22Rv1 (cell line): ENCODE measurements around the gene ADAMTS9.

ENCODE experiments used
- H3K27ac ChIP-seq: fragments of 450-650 bp; 2 replicates; pipeline ENCODE4 v1.5.1; 2017
- ZFX ChIP-seq: fragments of 450-650 bp; IDR thresholded peaks from 2 replicates; pipeline ENCODE4 v1.6.1; 2017; ENCODE audit warnings: antibody characterized with exemption, borderline replicate concordance
- TF ChIP-seq, protein P1 (sequence below): fragments of 450-650 bp; IDR thresholded peaks from 2 replicates; pipeline ENCODE4 v1.5.1; 2017; ENCODE audit warnings: mild to moderate bottlenecking

Gene ADAMTS9

DNA sequence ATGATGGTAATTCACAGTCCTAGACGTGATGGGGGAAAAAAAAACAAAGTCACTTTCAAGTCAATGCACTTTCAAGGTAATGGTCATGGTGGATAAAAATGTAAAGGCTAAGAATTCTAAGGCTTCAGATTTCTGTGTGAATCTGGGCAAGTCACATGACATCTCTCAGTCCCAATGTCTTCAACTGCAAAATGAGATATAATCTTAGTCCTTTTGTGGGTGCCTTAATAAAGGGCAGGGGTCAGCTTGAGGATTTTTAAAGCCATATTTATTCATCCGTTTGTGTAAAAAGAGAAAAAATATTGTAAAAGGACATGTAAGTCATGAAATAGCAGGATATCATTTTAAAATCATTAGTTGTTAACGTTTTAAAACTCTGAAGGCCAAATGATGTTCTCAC, 83.5 kb downstream of the ADAMTS9 start:
- no peak for TF ChIP-seq ZFX
- TF ChIP-seq, protein P1, sequence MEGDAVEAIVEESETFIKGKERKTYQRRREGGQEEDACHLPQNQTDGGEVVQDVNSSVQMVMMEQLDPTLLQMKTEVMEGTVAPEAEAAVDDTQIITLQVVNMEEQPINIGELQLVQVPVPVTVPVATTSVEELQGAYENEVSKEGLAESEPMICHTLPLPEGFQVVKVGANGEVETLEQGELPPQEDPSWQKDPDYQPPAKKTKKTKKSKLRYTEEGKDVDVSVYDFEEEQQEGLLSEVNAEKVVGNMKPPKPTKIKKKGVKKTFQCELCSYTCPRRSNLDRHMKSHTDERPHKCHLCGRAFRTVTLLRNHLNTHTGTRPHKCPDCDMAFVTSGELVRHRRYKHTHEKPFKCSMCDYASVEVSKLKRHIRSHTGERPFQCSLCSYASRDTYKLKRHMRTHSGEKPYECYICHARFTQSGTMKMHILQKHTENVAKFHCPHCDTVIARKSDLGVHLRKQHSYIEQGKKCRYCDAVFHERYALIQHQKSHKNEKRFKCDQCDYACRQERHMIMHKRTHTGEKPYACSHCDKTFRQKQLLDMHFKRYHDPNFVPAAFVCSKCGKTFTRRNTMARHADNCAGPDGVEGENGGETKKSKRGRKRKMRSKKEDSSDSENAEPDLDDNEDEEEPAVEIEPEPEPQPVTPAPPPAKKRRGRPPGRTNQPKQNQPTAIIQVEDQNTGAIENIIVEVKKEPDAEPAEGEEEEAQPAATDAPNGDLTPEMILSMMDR, result no peak
- no peak overlapping the region for H3K27ac ChIP-seq

DNA sequence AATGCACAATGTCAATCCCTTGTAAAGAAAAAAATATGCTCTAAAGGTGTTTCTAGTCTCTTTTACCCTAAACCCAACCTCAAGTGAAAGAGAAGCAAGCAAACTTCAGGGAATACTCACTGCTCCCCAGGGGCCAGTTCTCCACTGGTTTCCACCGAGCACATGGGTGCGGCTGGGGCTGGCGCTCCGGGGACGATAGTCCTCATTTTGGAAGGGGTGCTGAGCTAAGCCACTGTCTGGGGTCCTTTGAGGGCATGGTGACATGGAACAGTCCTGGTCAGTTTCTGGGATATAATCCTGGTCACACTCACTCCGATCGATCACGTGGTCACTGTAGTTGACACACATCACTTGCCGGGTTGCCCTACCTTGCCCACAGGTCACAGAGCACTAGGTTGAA, 86.0 kb downstream of the ADAMTS9 start:
- no peak overlapping the region for H3K27ac ChIP-seq
- TF ChIP-seq, protein P1, result no peak
- no peak for TF ChIP-seq ZFX

DNA sequence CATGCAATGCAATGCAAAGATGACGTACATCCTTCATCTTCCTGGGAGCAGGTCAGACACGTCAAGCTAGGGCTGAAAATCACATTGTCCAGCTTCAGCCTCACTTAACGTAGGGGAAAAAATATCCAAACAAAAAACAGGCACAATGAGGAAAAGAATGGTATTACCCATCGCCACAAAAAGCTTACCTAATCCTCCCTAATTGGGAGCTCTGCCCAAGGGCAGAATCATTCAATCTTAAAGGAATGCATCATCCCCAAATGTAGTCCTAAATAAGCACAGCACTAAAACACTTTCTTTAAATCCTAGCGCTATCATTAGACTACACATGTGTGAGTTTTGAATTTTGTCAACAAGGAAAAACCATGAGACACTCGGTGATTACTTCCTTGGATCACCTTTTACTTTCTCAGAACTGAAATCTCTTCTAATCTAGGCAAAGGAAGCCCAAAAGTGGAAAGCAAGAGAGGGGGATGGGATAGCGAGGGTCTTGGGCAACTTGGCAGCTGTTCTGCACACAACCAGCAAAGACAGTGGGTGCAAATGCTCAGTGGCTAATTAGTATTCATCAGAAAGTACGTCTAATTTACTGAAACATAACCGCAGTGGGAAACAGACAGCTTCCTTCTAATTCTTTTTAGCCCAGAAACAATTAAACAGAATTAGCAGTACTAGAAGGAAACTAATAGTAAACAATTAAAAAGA, 87.4 kb downstream of the ADAMTS9 start:
- no peak overlapping the region for H3K27ac ChIP-seq
- TF ChIP-seq, protein P1, result no peak
- no peak for TF ChIP-seq ZFX

DNA sequence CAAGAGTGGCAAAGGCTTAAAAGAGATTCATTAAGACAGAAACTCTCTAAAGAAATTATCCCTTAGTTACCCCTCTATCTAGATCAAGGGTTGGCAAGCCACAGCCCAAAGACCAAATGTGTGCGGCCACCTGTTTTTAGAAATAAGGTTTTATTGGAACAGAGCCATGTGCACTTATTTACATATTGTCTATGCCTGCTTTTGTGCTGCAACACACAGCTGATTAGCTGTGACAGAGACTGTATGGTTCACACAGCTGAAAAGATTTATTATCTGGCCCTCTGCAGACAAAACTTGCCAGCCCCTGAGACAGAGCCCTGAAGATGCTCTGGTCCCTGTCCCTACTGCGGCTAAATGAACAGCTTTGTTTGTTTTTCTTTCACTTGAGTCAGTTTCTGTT, 88.1 kb downstream of the ADAMTS9 start:
- TF ChIP-seq ZFX, result no peak
- TF ChIP-seq, protein P1, result no peak
- H3K27ac ChIP-seq, result no peak overlapping the region

DNA sequence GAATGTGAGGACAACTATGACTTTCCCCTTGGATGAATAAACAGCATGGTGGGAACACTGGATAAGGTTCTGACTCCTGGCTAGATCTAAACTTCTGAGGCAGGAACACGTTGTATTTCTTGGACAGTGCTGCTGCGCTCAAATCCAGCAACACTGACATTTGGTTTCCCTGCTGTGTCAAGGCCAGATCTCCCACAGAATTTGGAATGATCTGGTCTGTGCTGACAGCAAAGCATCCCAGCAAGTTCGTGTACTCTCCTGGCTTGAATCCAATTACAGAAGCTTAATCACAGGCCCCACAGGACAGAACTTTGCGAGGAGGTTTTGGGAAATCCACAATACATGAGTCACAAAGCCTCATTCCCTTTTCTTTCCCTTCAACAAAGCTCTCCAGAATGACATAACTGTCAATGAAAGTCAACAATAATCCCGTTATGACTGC, 92.5 kb downstream of the ADAMTS9 start:
- no peak overlapping the region for H3K27ac ChIP-seq
- TF ChIP-seq, protein P1, result no peak
- TF ChIP-seq ZFX, result no peak

DNA sequence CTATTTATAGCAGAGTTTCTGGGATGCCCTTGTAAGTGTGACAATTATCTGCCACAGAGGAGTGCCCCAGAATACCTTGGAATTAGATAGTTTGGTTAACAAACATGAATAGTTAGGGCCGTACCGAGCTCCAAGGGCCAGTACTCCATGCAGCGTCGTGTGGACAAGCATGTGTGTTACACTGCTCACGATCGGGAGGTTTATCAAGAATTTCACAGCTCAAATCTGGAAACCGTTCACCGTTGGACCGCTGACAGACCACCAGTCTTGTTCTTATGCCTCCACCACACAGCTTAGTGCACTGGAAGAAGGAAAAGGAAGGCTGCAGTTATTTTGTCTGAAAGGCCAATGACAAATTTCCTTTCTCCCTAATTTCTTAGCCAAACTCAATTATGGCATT, 93.7 kb downstream of the ADAMTS9 start:
- no peak overlapping the region for H3K27ac ChIP-seq
- TF ChIP-seq, protein P1, result no peak
- no peak for TF ChIP-seq ZFX

DNA sequence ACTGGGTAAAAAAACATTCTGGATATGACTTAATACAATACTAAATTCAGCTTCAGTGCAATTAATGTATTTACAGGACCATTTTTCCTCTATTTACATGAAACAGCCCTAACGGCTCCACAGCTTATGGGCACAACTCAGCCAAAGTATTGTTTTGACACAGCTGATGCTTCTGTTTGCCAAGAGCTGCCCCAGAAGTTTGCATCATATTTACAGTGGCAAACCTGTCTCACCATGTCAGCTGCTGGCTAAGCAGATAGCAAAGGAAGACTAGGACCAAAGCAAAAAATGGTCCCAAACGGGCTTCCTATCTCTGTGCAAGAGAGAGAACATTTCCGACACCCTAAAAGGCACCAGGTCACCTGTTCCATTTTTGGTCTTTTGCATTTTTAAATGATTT, 94.5 kb downstream of the ADAMTS9 start:
- TF ChIP-seq ZFX, result no peak
- TF ChIP-seq, protein P1, result no peak

More for the DNA sequence above, 94.5 kb downstream of the ADAMTS9 start:
- H3K27ac ChIP-seq, result no peak overlapping the region
